Measurements from ENCODE around the gene SLC22A12. TPM values are rescaled to one million over a fixed set of nuclear protein-coding genes. Genes with fewer than 3 reads are reported as not detected.

The SLC22A12 gene
- total RNA-seq, 4 donors from 2014 or later = not detected

DNA sequence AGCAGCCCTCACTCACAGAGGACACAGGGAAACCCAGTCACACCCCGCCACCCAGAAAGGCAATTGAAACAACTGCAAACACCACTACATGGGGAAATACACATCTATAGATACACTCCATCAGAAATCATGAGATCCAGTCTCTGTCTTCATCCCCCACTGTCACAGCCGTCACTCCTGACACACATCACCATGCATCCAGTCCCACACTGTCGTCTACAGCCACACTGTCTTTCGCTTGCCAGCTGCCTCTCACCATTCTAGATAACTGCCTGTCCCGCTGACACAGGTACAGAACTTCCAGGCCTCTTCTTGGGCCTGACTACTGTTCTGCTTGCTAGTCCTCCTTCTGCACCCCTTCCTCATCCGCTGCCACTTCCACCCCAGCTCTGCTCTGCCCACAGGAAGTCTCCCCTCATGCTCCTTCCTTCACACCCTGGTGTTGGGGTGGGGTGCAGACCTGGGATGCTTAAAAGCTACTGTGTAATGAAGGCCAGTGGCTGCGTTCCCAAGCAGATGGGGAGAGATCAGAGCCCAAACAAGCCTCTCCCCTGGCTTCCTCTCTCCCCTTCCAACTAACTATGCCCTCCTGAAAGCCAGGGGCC is 42.6 kb downstream of the SLC22A12 start:
- TF ChIP-seq, protein P1, sequence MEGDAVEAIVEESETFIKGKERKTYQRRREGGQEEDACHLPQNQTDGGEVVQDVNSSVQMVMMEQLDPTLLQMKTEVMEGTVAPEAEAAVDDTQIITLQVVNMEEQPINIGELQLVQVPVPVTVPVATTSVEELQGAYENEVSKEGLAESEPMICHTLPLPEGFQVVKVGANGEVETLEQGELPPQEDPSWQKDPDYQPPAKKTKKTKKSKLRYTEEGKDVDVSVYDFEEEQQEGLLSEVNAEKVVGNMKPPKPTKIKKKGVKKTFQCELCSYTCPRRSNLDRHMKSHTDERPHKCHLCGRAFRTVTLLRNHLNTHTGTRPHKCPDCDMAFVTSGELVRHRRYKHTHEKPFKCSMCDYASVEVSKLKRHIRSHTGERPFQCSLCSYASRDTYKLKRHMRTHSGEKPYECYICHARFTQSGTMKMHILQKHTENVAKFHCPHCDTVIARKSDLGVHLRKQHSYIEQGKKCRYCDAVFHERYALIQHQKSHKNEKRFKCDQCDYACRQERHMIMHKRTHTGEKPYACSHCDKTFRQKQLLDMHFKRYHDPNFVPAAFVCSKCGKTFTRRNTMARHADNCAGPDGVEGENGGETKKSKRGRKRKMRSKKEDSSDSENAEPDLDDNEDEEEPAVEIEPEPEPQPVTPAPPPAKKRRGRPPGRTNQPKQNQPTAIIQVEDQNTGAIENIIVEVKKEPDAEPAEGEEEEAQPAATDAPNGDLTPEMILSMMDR (IDR thresholded peaks at IDR 0.05) = no peak
- TF ChIP-seq POLR2A (IDR thresholded peaks at IDR 0.05) (no peak), POLR2AphosphoS5 (IDR thresholded peaks at IDR 0.05) (no peak), EP300 (IDR thresholded peaks at IDR 0.05) (no peak)
- no peak overlapping the region for H3K27ac ChIP-seq
- DNase-seq (ENCODE audit: low spot score in 2 of 2) = no peak
- peaks cover 44% of the 10 kb centered on the region for H3K27me3 ChIP-seq
- H3K36me3 ChIP-seq = no peaks in the 10 kb centered on the region
- no peaks in the 10 kb centered on the region for H3K9me3 ChIP-seq
- WGBS = 85% methylated on average over 7 of the region's 7 CpGs
- H3K4me3 ChIP-seq = no peak overlapping the region
- H3K4me1 ChIP-seq = peaks cover 7% of the 10 kb centered on the region

DNA sequence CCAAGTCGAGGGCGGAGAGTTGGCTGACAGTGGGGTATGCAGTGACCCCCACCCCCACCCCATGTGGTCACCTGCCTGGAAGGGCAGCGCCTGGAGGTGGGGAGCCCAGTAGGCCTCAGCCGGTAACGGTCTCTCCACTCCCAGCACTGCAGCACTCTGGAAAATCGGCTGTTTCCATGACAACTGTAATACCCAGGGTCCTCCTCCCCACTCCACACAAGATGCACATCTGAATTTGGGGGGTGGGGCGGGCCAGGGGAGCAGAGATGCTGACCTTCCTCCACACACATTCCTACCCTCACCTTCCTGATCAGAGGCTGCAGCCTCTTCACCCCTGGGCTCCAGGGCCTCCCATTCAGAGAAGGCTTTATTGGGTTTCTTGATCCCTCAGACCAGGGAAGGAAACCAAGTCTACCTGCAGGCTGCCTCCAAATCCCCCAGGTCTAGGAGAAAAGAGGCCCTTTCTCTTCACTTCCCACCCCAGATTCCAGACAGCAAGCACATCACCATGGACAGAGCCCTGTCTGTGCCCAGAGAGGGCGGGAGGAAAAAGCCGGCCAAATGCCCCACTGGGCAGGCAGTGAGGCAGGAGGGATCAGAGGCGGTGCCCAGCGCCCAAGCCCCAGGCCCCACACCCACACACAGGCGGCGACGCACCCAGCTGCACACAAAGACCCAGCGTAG is 46.5 kb downstream of the SLC22A12 start:
- WGBS = 67% methylated on average over 1 of the region's 15 CpGs
- Histone ChIP-seq H3K27me3 (peaks cover 65% of the 10 kb centered on the region), H3K4me3 (no peak overlapping the region), H3K9me3 (no peaks in the 10 kb centered on the region), H3K36me3 (no peaks in the 10 kb centered on the region), H3K27ac (no peak overlapping the region), H3K4me1 (peaks cover 7% of the 10 kb centered on the region)
- TF ChIP-seq POLR2AphosphoS5 (IDR thresholded peaks at IDR 0.05) = no peak
- TF ChIP-seq, protein P1 (IDR thresholded peaks at IDR 0.05) = no peak
- TF ChIP-seq EP300 (IDR thresholded peaks at IDR 0.05) = no peak
- no peak for TF ChIP-seq POLR2A (IDR thresholded peaks at IDR 0.05)
- DNase-seq (ENCODE audit: low spot score in 2 of 2) = no peak

DNA sequence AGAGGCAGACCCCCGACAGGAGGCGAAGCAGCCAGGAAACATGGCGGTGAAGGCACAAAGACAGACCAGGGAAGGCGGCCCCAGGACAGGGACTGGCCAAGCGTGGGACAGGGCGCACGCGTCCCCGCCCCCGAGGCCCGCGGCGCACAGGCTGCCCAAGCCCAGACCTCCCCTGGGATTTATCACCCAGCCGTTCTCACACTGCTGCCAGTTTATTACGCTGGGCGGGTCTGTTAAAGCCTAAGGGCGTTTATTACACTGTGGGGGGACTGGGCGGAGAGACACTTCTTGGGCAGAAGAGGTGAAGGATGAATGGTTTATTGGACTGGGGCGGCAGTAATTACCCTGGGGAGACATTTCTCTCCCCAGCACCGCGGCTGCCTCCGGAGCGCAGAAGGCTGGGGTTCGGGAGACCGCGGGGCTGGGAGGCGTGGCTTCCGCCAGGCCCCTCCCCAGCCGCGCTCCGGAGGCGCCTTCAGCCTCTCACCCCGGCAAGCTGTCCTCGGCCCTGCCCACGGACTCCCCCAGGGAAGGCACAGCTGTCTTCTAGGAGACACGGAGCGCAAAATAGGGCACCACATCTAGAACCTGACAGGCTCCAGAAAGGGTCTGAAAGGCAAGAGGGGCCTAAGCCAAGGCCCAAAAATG is 47.1 kb downstream of the SLC22A12 start:
- TF ChIP-seq, protein P1 (IDR thresholded peaks at IDR 0.05) = no peak
- TF ChIP-seq POLR2AphosphoS5 (IDR thresholded peaks at IDR 0.05) (no peak), EP300 (IDR thresholded peaks at IDR 0.05) (no peak), POLR2A (IDR thresholded peaks at IDR 0.05) (no peak)
- Histone ChIP-seq H3K4me3 (no peak overlapping the region), H3K27me3 (peaks cover 72% of the 10 kb centered on the region), H3K9me3 (no peaks in the 10 kb centered on the region), H3K27ac (no peak overlapping the region), H3K4me1 (peaks cover 12% of the 10 kb centered on the region), H3K36me3 (no peaks in the 10 kb centered on the region)
- no peak for DNase-seq (ENCODE audit: low spot score in 2 of 2)
- 18% methylated on average over 24 of the region's 37 CpGs for WGBS

DNA sequence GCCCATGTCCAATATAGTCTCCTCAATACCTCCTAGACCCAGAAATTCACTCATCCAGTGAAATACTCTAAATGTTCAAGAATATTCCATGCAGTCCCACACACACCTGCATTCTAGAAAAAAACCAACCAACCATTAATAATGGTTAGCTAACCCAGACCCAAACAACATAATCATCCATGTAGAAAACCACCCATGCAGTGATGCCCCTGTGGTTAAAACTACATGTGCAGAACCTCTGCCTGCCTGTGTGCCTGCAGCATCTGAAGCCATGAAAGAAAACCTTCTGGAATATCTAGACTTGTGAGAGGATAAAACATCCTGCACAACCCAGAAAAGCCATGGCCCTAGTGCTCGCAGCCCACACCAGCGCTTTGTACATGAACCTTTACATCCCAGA is 47.8 kb downstream of the SLC22A12 start:
- H3K27me3 ChIP-seq = peaks cover 79% of the 10 kb centered on the region
- no peak overlapping the region for H3K4me3 ChIP-seq
- WGBS = 94% methylated on average over 2 of the region's 2 CpGs

More for the DNA sequence above, 47.8 kb downstream of the SLC22A12 start:
- Histone ChIP-seq H3K4me1 (peaks cover 19% of the 10 kb centered on the region), H3K36me3 (no peaks in the 10 kb centered on the region), H3K27ac (no peak overlapping the region), H3K9me3 (no peaks in the 10 kb centered on the region)
- no peak for DNase-seq (ENCODE audit: low spot score in 2 of 2)
- TF ChIP-seq POLR2AphosphoS5 (IDR thresholded peaks at IDR 0.05) = no peak
- TF ChIP-seq POLR2A (IDR thresholded peaks at IDR 0.05) = no peak
- TF ChIP-seq, protein P1 (IDR thresholded peaks at IDR 0.05) = no peak

All from suprapubic skin (tissue), 4 donors.